ENCODE data around the gene CRLF3. TPM values are rescaled to one million over a fixed set of nuclear protein-coding genes. Genes with fewer than 3 reads are reported as not detected.
A peak's percentile ranks its signal among the peaks of the same experiment; 100 is the strongest.

Gene CRLF3
- total and polyA plus RNA-seq, 12 donors, result 3.2 to 9.5 (median 5.2) TPM

DNA sequence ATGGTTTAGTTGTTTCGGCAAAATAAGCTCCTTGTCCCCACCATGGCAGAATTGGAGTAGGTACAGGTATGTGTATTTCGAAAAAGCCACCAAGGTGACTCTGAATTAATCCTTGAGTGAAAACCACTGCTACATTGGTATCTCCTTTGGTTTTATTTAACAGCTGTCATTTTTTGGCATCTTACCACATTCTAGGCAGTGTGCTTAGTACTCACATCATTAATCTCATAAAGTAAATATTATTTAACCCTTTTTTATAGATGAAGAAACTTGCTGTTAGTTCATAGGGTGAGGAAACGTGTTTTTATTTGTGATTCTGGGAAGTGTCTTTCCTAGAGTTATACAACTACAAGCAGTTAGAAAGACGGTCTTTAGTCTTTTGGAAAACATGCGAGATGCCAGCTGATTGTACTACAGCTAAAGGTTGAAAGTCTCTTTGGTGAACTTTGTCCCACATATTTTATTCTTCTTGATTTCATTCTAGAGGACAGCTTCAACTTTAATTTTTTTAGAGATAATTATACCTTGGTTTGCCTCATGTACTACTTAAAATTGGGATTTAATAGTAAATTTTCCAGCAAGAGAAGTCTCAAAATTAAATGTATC is 13.8 kb upstream of the CRLF3 start:
- Histone ChIP-seq H3K27me3 (no peaks in the 10 kb centered on the region), H3K4me1 (no peaks in the 10 kb centered on the region), H3K4me3 (no peak overlapping the region), H3K36me3 (peaks cover 0 to 42% (median 0%) of the 10 kb centered on the region in 9 donors), H3K27ac (no peak overlapping the region), H3K9me3 (no peaks in the 10 kb centered on the region)
- TF ChIP-seq, protein P1, sequence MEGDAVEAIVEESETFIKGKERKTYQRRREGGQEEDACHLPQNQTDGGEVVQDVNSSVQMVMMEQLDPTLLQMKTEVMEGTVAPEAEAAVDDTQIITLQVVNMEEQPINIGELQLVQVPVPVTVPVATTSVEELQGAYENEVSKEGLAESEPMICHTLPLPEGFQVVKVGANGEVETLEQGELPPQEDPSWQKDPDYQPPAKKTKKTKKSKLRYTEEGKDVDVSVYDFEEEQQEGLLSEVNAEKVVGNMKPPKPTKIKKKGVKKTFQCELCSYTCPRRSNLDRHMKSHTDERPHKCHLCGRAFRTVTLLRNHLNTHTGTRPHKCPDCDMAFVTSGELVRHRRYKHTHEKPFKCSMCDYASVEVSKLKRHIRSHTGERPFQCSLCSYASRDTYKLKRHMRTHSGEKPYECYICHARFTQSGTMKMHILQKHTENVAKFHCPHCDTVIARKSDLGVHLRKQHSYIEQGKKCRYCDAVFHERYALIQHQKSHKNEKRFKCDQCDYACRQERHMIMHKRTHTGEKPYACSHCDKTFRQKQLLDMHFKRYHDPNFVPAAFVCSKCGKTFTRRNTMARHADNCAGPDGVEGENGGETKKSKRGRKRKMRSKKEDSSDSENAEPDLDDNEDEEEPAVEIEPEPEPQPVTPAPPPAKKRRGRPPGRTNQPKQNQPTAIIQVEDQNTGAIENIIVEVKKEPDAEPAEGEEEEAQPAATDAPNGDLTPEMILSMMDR (IDR thresholded peaks at IDR 0.05), result no peak
- 95 to 97% methylated on average over 5 of the region's 5 CpGs for WGBS, 2 donors
- intact Hi-C loops (cut with DNase I), result no loop called here
- DNase-seq, result no peak
- no peak for ATAC-seq

DNA sequence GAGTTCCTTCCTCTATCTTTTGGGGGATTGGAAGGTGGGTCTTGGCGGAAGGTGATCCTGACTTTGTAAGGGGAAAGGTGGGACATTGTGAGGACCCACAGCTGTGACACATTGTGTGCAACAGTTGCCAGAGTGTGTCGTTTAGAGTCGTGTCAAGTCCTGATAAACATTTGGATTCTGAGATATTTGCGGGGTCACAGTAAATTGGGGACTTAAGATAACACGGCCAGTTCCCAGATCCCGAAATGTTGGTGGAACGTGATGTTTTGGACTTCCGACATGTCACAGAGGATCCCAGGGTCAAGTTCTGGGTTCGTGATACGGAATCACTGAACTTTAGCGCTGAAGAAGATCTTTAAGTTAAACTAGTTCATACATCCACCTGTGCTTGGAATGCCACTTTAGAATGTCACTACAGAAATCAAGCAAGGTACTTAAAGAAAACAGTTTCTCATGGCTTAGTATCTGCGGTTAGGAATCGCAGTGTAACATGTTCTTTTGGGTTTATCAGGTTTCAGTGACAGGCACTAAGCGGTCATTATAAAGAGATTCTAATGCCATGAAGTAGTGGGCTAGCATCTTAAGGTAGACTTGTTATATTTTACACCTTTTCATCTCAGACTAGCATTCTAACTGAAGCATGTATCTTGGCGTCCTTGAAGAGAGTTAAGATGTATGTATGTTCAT is 8.1 kb upstream of the CRLF3 start:
- TF ChIP-seq, protein P1 (IDR thresholded peaks at IDR 0.05), result no peak
- DNase-seq, result no peak
- WGBS, 2 donors, result 2 to 4% methylated on average over 15 of the region's 15 CpGs
- Histone ChIP-seq H3K27ac (peak overlapping the region in 2 of 10 donors; percentile 69 to 70), H3K36me3 (peaks cover 0 to 18% (median 0%) of the 10 kb centered on the region in 9 donors), H3K27me3 (no peaks in the 10 kb centered on the region), H3K4me3 (peak overlapping the region; percentile 64 to 86 (median 78)), H3K4me1 (peaks cover 3 to 19% (median 10%) of the 10 kb centered on the region in 9 donors), H3K9me3 (no peaks in the 10 kb centered on the region)
- intact Hi-C loops (cut with DNase I), result no loop called here
- no peak for ATAC-seq

DNA sequence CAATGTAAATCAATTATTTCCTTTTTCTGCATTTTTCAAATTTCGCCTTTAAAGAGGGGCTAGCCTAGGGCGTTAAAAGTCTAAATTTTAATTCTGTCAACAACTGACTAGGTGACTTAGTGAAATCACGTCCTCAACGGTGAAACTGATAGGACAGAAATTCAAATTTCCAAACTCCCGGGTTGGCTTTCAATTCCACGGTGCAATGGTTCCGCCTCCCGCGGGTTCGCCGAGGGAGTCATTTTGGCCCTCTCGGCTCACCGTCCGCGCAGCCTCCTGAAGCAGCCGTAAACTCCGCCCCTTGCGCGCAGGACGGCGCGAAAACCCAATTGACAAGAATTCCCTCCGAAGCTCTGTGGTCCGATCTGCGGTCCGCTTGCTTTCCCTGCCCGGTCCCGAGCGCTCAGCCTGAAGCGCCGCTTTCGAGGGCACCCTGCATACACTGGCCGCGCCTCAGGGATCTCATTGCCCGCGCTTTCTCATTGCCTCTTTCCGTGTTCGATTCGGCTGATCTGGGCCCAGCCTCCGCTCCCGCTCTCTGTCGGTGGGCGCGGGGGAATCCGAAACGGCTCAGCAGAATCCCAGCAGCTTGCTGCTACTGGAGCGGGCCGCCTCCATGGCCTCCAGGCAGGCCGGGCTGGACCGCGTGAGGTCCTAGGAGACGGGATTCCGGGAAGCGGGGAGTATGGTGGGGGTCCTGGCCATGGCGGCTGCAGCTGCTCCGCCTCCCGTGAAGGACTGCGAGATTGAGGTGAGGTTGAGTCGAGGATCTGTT is 7.4 kb upstream of the CRLF3 start, which contains the start of gene ATAD5:
Gene ATAD5 (plus strand): TSS at position 304 of the 775 bp plus-strand sequence. CDS start 382 bp downstream, at position 686.
- H3K4me1 ChIP-seq, result peaks cover 3 to 19% (median 10%) of the 10 kb centered on the region in 9 donors
- H3K9me3 ChIP-seq, result no peaks in the 10 kb centered on the region
- peak within 1 kb of the TSS; percentile 64 to 86 (median 78) for H3K4me3 ChIP-seq
- intact Hi-C loops (cut with DNase I), result no loop called here
- TF ChIP-seq, protein P1 (IDR thresholded peaks at IDR 0.05), result no peak
- ATAC-seq (peak; percentile 95 to 99 (median 98)), DNase-seq (peak; percentile 91 to 94)
- no peaks in the 10 kb centered on the region for H3K27me3 ChIP-seq
- 0% methylated on average over 59 of the region's 59 CpGs for WGBS, 2 donors
- peak within 1 kb of the TSS in 7 of 10 donors; percentile 21 to 70 (median 27) for H3K27ac ChIP-seq
- peaks cover 0 to 15% (median 0%) of the 10 kb centered on the region in 9 donors for H3K36me3 ChIP-seq

DNA sequence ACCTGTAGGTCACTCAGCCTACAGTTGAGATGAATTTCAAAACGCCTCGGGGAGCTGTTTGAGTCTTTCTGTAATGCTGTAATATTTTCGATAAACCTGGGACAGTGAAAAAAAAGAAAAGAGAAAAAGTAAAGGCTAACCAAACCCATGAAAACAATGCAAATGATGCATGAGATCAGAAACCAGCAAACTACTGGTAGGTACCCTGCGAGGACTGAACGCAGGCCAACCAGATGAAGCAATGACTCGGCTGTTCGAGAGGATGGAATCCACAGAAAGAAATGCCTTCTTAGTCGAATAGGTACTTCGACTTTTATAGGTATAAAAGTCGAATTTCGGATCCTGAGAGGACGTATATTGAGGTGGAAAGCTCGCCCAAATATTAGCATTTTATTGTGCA is 6.8 kb upstream of the CRLF3 start:
- peaks cover 3 to 22% (median 10%) of the 10 kb centered on the region in 9 donors for H3K4me1 ChIP-seq
- no peaks in the 10 kb centered on the region for H3K27me3 ChIP-seq
- intact Hi-C loops (cut with DNase I), result no loop called here
- ATAC-seq (peak in 3 of 8 donors; percentile 25 to 35 (median 26)), DNase-seq (no peak)
- peaks cover 0 to 12% (median 0%) of the 10 kb centered on the region in 9 donors for H3K36me3 ChIP-seq
- no peaks in the 10 kb centered on the region for H3K9me3 ChIP-seq
- peak overlapping the region in 7 of 10 donors; percentile 21 to 70 (median 27) for H3K27ac ChIP-seq
- WGBS, 2 donors, result 26 to 28% methylated on average over 13 of the region's 13 CpGs
- TF ChIP-seq, protein P1 (IDR thresholded peaks at IDR 0.05), result no peak
- peak overlapping the region; percentile 64 to 86 (median 78) for H3K4me3 ChIP-seq

All from heart right ventricle (tissue), 16 donors.